Tibial nerve (tissue), 3 donors: ENCODE measurements around the gene CHM.
"Not testable (repeated sequence)": the region's sequence is repeated elsewhere in the genome, so short reads cannot be mapped to it uniquely, and the experiment has no call there.

Experiments used
- POLR2A ChIP-seq, 2 donors: fragments of 450-650 bp; IDR thresholded peaks; one replicate each; pipeline ENCODE4 v1.6.1; 2017; ENCODE audit warnings: antibody characterized with exemption in 2 of 2, mild to moderate bottlenecking in 2 of 2, moderate library complexity in 2 of 2
- TF ChIP-seq, protein P1 (sequence below), 5 experiments: fragments of 200-600 bp in 3 of 5; fragments of 450-650 bp in 2 of 5; sonication (generic) in 3 of 5; IDR thresholded peaks; one replicate each; pipeline ENCODE4 v1.5.1; 2016 to 2019; ENCODE audit warnings: antibody characterized with exemption in 5 of 5, mild to moderate bottlenecking in 3 of 5, moderate library complexity in 2 of 5

DNA sequence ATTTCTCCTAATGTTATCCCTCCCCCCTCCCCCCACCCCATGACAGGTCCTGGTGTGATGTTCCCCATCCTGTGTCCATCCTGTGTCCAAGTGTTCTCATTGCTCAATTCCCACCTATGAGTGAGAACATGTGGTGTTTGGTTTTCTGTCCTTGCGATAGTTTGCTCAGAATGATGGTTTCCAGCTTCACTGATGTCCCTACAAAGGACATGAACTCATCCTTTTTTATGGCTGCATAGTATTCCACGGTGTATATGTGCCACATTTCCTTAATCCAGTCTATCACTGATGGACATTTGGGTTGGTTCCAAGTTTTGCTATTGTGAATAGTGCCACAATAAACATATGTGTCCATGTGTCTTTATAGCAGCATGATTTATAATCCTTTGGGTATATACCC is 113.0 kb downstream of the CHM start:
- TF ChIP-seq, protein P1, sequence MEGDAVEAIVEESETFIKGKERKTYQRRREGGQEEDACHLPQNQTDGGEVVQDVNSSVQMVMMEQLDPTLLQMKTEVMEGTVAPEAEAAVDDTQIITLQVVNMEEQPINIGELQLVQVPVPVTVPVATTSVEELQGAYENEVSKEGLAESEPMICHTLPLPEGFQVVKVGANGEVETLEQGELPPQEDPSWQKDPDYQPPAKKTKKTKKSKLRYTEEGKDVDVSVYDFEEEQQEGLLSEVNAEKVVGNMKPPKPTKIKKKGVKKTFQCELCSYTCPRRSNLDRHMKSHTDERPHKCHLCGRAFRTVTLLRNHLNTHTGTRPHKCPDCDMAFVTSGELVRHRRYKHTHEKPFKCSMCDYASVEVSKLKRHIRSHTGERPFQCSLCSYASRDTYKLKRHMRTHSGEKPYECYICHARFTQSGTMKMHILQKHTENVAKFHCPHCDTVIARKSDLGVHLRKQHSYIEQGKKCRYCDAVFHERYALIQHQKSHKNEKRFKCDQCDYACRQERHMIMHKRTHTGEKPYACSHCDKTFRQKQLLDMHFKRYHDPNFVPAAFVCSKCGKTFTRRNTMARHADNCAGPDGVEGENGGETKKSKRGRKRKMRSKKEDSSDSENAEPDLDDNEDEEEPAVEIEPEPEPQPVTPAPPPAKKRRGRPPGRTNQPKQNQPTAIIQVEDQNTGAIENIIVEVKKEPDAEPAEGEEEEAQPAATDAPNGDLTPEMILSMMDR (IDR thresholded peaks at IDR 0.05) = not testable (repeated sequence)
- TF ChIP-seq POLR2A (IDR thresholded peaks at IDR 0.05) = not testable (repeated sequence)
